ENCODE data around the gene EXD3.
"Not testable (repeated sequence)": the region's sequence is repeated elsewhere in the genome, so short reads cannot be mapped to it uniquely, and the experiment has no call there.

Gene EXD3

DNA sequence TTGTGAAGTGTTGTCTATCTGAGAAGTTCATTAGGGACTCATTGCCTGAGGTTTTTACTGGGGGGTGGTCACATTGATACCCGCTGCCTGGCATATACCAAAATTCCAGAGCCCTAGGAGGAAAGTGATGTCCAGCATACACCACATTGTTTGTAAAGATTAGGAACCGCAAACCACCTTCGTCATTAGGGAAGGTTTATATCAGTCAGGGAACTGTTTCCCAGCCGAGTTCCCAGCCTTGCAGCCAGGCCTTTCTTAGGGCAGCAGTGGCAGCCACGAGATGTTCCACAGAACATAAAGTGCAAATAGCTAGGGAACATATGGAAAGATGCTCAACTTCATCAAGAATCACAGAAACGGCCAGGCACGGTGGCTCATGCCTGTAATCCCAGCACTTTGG, 80.5 kb downstream of the EXD3 start:
- FAIRE-seq: no peak
- DNase-seq (ENCODE audit: insufficient read length, low spot score): no peak
- TF ChIP-seq, protein P1, sequence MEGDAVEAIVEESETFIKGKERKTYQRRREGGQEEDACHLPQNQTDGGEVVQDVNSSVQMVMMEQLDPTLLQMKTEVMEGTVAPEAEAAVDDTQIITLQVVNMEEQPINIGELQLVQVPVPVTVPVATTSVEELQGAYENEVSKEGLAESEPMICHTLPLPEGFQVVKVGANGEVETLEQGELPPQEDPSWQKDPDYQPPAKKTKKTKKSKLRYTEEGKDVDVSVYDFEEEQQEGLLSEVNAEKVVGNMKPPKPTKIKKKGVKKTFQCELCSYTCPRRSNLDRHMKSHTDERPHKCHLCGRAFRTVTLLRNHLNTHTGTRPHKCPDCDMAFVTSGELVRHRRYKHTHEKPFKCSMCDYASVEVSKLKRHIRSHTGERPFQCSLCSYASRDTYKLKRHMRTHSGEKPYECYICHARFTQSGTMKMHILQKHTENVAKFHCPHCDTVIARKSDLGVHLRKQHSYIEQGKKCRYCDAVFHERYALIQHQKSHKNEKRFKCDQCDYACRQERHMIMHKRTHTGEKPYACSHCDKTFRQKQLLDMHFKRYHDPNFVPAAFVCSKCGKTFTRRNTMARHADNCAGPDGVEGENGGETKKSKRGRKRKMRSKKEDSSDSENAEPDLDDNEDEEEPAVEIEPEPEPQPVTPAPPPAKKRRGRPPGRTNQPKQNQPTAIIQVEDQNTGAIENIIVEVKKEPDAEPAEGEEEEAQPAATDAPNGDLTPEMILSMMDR (IDR thresholded peaks at IDR 0.05; ENCODE audit: insufficient read depth, missing control alignments): no peak

DNA sequence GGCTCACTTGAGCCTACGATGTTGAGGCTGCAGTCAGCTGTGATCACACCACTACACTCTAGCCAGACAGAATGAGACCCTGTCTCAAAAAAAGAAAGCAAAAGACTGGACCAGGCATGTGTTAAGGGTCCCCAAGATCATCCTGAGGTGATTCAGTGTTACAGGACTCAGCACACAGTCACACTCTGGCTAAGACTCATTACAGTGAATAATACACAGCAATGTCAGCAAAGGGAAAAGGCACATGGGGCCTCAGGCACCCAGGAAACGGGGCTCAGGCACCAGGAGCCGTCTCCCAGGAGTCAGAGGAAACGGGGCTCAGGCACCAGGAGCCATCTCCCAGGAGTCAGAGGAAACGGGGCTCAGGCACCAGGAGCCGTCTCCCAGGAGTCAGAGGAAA, 81.7 kb downstream of the EXD3 start:
- TF ChIP-seq, protein P1 (IDR thresholded peaks at IDR 0.05; ENCODE audit: insufficient read depth, missing control alignments): no peak
- DNase-seq (ENCODE audit: insufficient read length, low spot score): no peak
- FAIRE-seq: no peak

DNA sequence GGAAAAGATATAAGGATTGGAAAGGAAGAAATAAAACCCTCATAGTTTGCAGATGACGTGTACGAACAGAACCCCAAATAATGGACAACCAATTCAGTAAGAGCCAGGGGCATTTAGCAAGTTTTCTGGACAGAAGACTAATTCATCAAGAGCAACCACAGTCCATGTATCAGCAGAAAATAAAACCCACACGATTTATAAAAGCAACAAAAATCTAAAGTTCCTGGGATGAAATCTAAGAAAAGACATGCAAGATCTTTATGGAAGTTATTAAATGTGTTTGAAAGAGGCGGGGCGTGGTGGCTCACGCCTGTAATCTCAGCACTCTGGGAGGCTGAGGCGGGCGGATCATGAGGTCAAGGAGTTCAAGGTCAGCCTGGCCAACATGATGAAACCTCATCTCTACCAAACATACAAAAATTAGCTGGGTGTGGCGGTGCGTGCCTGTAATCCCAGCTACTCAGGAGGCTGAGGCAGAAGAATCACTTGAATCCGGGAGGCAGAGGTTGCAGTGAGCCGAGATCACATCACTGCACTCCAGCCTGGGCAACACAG, 83.0 kb downstream of the EXD3 start:
- FAIRE-seq: not testable (repeated sequence)

DNA sequence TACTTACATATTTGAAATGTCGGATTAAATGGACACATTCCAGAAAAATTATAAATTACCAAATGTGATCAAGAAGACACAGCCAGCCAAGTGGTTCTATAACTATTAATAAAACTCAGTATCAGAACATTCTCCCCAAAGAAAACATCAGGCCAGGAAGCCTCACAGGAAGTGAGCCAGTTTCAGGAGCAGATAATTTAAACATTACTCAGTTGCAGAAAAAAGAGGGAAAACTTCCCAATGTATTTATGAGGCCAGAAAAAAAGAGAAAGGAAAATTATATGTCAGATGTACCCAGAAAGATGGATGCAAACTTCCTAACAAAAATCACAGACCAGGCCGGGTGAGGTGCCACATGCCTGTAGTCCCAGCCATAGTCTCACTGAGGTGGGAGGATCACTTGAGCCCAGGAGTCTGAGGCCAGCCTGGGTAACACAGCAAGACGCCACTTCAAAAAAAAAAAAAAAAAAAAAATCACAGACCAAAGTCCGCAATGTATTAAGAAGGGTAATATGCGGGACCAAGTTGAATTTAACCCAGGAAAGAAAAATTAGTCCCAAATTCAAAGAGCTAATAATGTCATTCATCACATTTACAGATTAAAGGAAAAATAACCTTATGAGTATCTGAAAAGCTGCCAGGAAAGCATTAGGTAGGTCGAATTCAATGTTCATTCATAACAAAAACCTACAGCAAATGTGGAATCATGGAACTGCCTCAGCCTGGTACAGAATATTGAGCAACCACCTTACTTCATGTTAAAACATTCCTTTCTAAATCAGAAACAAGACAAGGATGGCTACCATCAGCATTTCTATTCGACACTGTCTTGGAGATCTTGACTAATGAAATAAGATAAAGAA, 83.7 kb downstream of the EXD3 start:
- FAIRE-seq: no peak
- TF ChIP-seq, protein P1 (IDR thresholded peaks at IDR 0.05; ENCODE audit: insufficient read depth, missing control alignments): no peak
- no peak for DNase-seq (ENCODE audit: insufficient read length, low spot score)

More for the DNA sequence above, 83.0 kb downstream of the EXD3 start:
- DNase-seq (ENCODE audit: insufficient read length, low spot score): not testable (repeated sequence)

DNA sequence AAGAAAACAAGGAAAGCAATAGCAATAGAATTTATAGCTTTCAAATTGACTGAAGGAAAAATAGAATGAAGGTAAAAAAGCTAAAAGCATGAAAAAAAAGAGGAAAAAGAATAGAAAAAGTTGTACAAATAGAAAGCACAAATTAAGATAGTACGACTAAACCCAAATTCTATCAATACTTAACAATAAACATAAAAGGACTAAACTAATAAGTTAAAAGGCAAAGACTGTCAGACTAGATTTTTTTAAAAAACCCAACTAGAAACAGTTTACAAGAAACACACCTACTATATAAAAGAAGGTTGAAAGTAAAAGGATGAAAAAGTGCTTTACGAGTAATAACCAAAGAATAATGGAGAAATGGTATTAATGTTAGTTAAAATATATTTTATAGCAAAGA, 86.2 kb downstream of the EXD3 start:
- DNase-seq (ENCODE audit: insufficient read length, low spot score) (no peak), FAIRE-seq (no peak)
- TF ChIP-seq, protein P1 (IDR thresholded peaks at IDR 0.05; ENCODE audit: insufficient read depth, missing control alignments): no peak

DNA sequence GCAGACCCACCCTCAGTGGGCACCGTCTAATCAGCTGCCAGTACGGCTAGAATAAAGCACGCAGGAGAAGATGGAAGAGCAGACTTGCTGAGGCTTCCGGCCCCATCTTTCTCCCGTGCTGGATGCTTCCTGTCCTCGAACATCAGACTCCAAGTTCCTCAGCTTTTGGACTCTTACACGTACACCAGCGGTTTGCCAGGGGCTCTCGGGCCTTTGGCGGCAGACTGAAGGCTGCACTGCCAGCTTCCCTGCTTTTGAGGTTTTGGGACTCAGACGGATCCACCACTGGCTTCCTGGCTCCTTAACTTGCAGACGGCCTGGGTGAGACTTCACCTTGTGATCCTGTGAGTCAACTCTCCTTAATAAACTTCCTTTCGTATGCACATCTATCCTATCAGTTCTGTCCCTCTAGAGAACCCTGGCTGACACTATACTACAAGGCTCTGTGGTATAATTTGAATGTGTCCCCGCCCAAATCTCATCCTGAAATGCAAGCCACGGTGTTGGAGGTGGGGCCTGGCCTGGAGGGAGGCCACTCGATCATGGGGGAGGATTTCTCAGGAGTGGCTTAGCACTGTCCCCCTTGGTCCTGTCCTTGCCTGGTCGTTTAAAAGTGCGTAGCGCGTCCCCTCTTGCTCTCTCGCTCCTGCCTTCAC, 89.8 kb downstream of the EXD3 start:
- no peak for DNase-seq (ENCODE audit: insufficient read length, low spot score)
- TF ChIP-seq, protein P1 (IDR thresholded peaks at IDR 0.05; ENCODE audit: insufficient read depth, missing control alignments): no peak
- no peak for FAIRE-seq

DNA sequence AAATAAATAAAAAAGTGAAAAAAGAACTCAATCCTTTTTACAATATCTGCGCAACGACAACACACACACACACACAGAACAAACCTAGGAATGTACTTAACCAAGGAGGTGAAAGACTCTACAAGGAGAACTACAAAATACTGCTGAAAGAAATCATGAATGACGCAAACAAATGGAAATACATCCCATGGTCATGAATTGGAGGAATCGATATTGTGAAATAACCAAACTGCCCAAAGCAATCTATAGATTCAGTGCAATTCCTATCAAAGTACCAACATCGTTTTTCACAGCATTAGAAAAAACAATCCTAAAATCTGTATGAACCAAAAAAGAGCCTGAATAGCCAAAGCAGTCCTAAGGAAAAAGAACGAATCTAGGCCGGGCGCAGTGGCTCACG, 91.0 kb downstream of the EXD3 start:
- FAIRE-seq (no peak), DNase-seq (ENCODE audit: insufficient read length, low spot score) (no peak)
- TF ChIP-seq, protein P1 (IDR thresholded peaks at IDR 0.05; ENCODE audit: insufficient read depth, missing control alignments): no peak
